Skeletal muscle satellite cell (primary cell): ENCODE data around the gene GADL1.

Source experiments
- H3K27me3 ChIP-seq: 2 replicates; pipeline ENCODE4 v1.7.0; 2013; ENCODE audit warnings: low read length; ENCODE audit not compliant: control insufficient read depth, insufficient read depth
- H3K36me3 ChIP-seq: 2 replicates; pipeline ENCODE4 v1.7.0; 2013; ENCODE audit warnings: mild to moderate bottlenecking, control low read depth, low read length; ENCODE audit not compliant: insufficient read depth
- H3K4me1 ChIP-seq: 2 replicates; pipeline ENCODE4 v1.7.0; 2013; ENCODE audit warnings: low read length; ENCODE audit not compliant: control insufficient read depth, insufficient read depth
- H3K4me2 ChIP-seq: 2 replicates; pipeline ENCODE4 v1.7.0; 2013; ENCODE audit warnings: mild to moderate bottlenecking, low read length
- H3K4me3 ChIP-seq: 2 replicates; pipeline ENCODE4 v1.7.0; 2013; ENCODE audit warnings: low read length
- H3K9ac ChIP-seq: 2 replicates; pipeline ENCODE4 v1.7.0; 2013; ENCODE audit warnings: mild to moderate bottlenecking, low read depth, low read length, moderate library complexity
- H3K9me3 ChIP-seq: replicated peaks from 2 replicates; pipeline ENCODE4 v1.7.0; 2013; ENCODE audit warnings: mild to moderate bottlenecking, control low read depth, low read length

GADL1 gene

GRCh38 chr3:30915782-30916181 is 21.3 kb upstream of the GADL1 start:
- no peak overlapping the region for H3K9ac ChIP-seq
- no peak overlapping the region for H3K4me3 ChIP-seq
- no peaks in the 10 kb centered on the region for H3K27me3 ChIP-seq
- H3K4me2 ChIP-seq: no peak overlapping the region
- peaks cover 4% of the 10 kb centered on the region for H3K4me1 ChIP-seq
- no peaks in the 10 kb centered on the region for H3K9me3 ChIP-seq
- no peaks in the 10 kb centered on the region for H3K36me3 ChIP-seq

- Histone ChIP-seq H3K4me1 (peaks cover 4% of the 10 kb centered on the region), H3K9ac (no peak overlapping the region), H3K36me3 (no peaks in the 10 kb centered on the region), H3K4me3 (no peak overlapping the region), H3K9me3 (no peaks in the 10 kb centered on the region), H3K4me2 (no peak overlapping the region), H3K27me3 (no peaks in the 10 kb centered on the region)
Measured at GRCh38 chr3:30914696-30915095, 20.2 kb upstream of the GADL1 start.

- H3K36me3 ChIP-seq: no peaks in the 10 kb centered on the region
Measured at GRCh38 chr3:30913176-30913575, 18.7 kb upstream of the GADL1 start.

DNA sequence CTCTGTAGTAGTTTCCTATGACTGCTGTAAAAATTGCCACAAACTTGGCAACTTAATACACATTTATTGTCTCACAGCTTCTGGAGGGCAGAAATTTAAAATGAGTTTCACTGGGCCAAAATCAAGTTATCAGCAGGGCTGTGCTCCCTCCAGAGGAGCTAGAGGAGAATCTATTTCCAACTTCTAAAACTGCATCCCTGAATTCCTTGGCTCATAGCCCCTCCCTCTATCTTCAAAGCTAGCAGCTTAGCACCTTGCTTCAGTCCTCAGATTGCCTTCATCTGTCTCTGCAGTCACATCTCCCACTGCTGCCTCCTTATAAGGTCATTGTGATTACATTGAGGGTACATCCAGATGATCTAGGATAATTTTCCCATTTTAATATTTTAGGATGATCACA is 17.8 kb upstream of the GADL1 start:
- no peak overlapping the region for H3K4me3 ChIP-seq
- no peak overlapping the region for H3K9ac ChIP-seq
- H3K36me3 ChIP-seq: no peaks in the 10 kb centered on the region
- H3K4me2 ChIP-seq: no peak overlapping the region
- no peaks in the 10 kb centered on the region for H3K27me3 ChIP-seq
- H3K4me1 ChIP-seq: peaks cover 4% of the 10 kb centered on the region
- no peaks in the 10 kb centered on the region for H3K9me3 ChIP-seq

More at GRCh38 chr3:30913176-30913575, 18.7 kb upstream of the GADL1 start:
- Histone ChIP-seq H3K4me2 (no peak overlapping the region), H3K9me3 (no peaks in the 10 kb centered on the region), H3K9ac (no peak overlapping the region), H3K4me3 (no peak overlapping the region), H3K4me1 (peaks cover 4% of the 10 kb centered on the region), H3K27me3 (no peaks in the 10 kb centered on the region)

DNA sequence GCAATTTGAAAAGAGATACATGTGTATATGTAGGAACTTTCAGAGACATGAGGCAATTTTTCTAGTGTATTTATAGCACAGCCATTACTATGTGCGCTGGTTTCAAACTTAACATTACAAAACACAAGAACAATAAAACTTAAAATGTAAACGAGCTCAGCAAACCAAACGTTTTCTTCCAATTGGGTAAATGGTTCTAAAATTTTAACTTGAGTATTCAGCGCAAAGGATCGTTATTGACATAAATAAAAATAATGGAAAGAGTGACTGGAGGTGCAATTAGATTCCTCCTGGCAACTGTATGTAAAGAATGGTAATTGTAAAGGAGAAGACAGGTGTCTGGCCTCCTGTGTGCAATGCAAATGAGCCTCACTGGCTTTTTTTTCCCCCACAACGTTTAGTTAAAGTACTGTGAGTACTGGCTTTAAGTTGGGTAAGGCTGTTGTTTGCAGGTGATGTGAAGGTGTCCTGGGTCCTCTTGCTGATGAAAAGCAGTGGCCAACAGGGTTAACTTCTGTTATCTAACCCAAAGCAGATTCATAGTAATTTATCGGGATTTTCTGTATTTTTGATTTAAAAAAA is 14.1 kb upstream of the GADL1 start:
- Histone ChIP-seq H3K9me3 (no peaks in the 10 kb centered on the region), H3K9ac (no peak overlapping the region), H3K4me3 (no peak overlapping the region), H3K27me3 (no peaks in the 10 kb centered on the region), H3K4me2 (no peak overlapping the region), H3K4me1 (peaks cover 4% of the 10 kb centered on the region), H3K36me3 (no peaks in the 10 kb centered on the region)

DNA sequence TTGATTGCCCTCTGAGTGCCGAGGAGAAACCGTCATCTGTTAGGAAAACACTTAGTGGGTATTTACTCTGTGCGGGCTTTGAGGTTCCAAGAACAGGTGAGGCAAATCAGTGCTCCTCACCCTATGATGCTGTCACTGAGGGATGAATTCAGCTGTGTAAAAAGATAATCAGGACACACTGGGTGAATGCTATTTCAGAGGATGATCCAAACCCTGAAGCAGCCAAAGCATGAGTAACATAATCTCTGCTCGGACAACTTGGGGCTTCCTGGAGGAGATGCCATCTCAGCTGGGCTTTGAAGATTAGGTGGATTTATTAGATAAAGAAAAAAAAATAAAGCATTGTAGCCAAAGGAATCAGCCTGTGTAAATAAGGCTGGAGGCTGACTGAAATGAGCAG is 10.5 kb upstream of the GADL1 start:
- Histone ChIP-seq H3K9ac (no peak overlapping the region), H3K4me3 (no peak overlapping the region), H3K4me1 (no peaks in the 10 kb centered on the region), H3K9me3 (no peaks in the 10 kb centered on the region), H3K4me2 (no peak overlapping the region), H3K27me3 (no peaks in the 10 kb centered on the region), H3K36me3 (no peaks in the 10 kb centered on the region)

- Histone ChIP-seq H3K27me3 (peaks cover 9% of the 10 kb centered on the region), H3K4me1 (no peaks in the 10 kb centered on the region), H3K36me3 (no peaks in the 10 kb centered on the region), H3K9me3 (no peaks in the 10 kb centered on the region), H3K4me2 (no peak overlapping the region), H3K9ac (no peak overlapping the region), H3K4me3 (no peak overlapping the region)
Measured at GRCh38 chr3:30895329-30895728, 868 bp upstream of the GADL1 start.

GRCh38 chr3:30893678-30894325 is 659 bp downstream of the GADL1 start:
- Histone ChIP-seq H3K4me2 (peak overlapping the region; percentile 88), H3K9me3 (no peaks in the 10 kb centered on the region), H3K4me3 (peak overlapping the region; percentile 82), H3K27me3 (peaks cover 9% of the 10 kb centered on the region), H3K36me3 (no peaks in the 10 kb centered on the region), H3K9ac (no peak overlapping the region), H3K4me1 (no peaks in the 10 kb centered on the region)

DNA sequence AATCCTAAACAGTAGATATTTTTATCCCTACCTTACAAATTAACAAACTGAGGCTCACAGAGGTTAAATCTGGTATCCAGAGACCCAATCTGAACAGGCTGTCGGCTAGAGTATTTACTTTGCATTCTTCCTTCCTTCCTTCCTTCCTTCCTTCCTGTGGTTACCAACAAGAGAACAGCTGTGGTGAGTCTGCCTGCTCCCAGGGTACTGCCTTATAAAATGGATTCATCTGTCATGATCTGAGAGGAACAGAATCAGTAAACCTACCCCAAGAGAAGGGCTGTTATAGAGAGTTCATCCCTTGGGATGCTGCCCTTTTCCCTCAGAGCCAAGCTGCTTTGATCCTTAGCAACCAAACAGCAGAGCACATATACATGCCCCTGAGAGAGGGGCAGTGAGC is 3.6 kb downstream of the GADL1 start:
- Histone ChIP-seq H3K9me3 (no peaks in the 10 kb centered on the region), H3K9ac (no peak overlapping the region), H3K27me3 (peaks cover 9% of the 10 kb centered on the region), H3K4me1 (no peaks in the 10 kb centered on the region), H3K4me3 (no peak overlapping the region), H3K36me3 (no peaks in the 10 kb centered on the region), H3K4me2 (no peak overlapping the region)

DNA sequence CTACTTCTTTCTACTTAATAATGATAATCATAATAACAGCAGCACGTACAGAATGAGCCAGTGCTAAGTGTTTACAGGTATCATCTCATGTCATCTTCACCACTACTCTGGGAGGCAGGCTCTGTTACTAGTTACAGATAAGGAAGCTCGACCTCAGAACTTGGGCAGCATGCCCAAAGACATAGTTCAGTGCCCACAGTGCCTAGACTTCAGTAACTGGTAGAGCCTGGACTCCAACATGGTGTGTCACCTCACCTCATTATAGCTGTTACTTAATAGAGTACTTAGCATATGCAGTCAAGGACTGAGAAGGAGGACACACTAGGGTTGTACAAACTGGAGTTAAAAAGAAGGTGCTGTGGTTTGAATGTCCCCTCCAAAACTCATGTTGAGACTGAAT is 7.6 kb downstream of the GADL1 start:
- Histone ChIP-seq H3K36me3 (no peaks in the 10 kb centered on the region), H3K9ac (no peak overlapping the region), H3K4me3 (no peak overlapping the region), H3K4me2 (no peak overlapping the region), H3K4me1 (no peaks in the 10 kb centered on the region), H3K27me3 (peaks cover 4% of the 10 kb centered on the region), H3K9me3 (no peaks in the 10 kb centered on the region)

- Histone ChIP-seq H3K27me3 (peaks cover 8% of the 10 kb centered on the region), H3K4me3 (no peak overlapping the region), H3K9me3 (no peaks in the 10 kb centered on the region), H3K9ac (no peak overlapping the region), H3K36me3 (no peaks in the 10 kb centered on the region), H3K4me2 (no peak overlapping the region), H3K4me1 (no peaks in the 10 kb centered on the region)
Measured at GRCh38 chr3:30878862-30879261, 15.6 kb downstream of the GADL1 start.

- H3K36me3 ChIP-seq: no peaks in the 10 kb centered on the region
- no peaks in the 10 kb centered on the region for H3K4me1 ChIP-seq
- no peak overlapping the region for H3K9ac ChIP-seq
- H3K4me2 ChIP-seq: no peak overlapping the region
- no peaks in the 10 kb centered on the region for H3K9me3 ChIP-seq
- peaks cover 8% of the 10 kb centered on the region for H3K27me3 ChIP-seq
- H3K4me3 ChIP-seq: no peak overlapping the region
Measured at GRCh38 chr3:30875505-30875904, 19.0 kb downstream of the GADL1 start.
